ENCODE results near the gene MCM8.

MCM8 gene

DNA sequence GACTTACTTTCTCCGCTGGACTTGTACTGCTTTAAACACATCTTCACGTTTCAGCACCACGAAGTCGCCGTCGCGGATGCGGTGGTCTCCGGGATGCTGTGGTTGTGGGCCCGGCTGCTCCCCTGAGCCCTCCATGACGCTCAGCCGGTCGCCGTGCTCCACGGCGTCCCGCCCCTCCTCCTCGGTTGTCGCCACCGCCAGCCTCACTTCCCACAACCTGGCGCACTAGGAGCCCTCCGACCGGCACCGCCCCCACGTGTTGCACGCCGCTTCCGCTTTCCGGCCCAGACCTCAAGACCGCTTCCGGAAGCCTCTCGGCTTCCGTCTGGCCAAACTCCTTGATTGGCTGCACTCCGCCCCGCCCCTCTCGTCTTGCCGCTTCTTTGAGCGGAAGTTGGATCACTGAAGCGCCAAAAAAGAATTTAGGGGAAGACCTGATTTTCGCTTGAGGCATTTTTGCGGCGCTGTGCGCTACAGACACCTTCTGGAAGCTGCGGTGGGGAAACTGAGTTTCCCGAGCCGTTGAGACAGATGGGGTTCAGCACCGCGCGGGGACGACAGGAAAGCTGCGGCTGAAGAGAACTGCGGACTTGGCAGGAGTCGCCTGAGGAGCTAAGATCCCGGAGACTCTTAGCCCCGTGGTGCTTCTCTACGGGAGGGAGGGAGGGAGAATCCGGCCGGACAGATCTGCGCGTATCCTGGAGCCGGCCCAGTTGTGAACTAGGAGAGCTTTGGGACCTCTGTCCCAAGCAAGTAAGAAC, at the start of gene MCM8, which contains the start of gene TRMT6:
TSS of gene MCM8 (plus strand) at position 382 of the 761 bp plus-strand sequence. CDS start 1,364 bp downstream, outside the sequence.
TSS of gene TRMT6 (minus strand) at position 263 of the 761 bp plus-strand sequence. CDS start at position 135, 128 bp downstream.
- peak; percentile 95 for DNase-seq

DNA sequence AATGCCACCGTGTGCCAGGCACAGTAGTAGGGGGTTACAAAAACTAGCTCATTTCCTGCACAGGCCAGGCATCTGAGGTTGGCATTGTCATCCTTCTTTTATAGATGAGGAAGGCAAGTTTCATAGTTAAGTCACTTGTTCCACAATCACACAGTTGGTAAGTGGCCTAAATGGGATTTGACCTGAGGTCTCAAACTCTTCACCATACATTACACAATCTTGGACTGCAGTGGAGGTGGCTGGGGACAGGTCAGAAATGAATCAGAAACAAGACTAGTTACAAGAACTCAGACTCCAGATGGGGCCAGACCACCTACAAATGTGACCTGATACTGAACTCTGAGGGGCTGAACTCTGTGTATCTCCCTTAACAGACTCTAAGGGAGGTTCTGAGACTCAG, 49.5 kb upstream of the MCM8 start:
- no peak for DNase-seq

DNA sequence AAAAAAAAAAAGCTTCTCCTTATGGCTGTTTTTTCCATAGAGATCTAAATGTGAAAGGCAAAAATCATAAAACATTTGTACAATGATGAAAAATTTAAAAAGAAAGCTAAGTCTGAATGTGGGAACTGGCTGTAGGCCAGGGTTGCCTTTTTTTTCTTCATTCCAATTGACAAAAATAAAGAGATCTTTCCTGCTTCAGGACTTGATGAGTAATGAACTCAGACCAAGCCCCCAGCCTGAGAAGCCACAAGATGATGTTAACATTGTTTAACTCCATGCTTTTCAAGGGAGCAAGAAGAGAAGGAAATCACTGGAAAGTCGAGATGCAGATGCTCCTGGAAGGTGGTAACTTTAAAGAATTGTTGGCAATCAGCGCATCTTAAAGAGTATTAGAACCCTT, 41.5 kb upstream of the MCM8 start:
- no peak for DNase-seq

GRCh38 chr20:5910186-5910585, 40.3 kb upstream of the MCM8 start:
- no peak for DNase-seq

- no peak for DNase-seq
These were observed 37.3 kb upstream of the MCM8 start for GRCh38 chr20:5913166-5913565.

- no peak for DNase-seq
These were observed 35.6 kb upstream of the MCM8 start for GRCh38 chr20:5914859-5915258.

GRCh38 chr20:5918856-5919625, 31.4 kb upstream of the MCM8 start:
- no peak for DNase-seq

- DNase-seq, result no peak
These were observed 30.6 kb upstream of the MCM8 start for GRCh38 chr20:5919626-5920544.

DNA sequence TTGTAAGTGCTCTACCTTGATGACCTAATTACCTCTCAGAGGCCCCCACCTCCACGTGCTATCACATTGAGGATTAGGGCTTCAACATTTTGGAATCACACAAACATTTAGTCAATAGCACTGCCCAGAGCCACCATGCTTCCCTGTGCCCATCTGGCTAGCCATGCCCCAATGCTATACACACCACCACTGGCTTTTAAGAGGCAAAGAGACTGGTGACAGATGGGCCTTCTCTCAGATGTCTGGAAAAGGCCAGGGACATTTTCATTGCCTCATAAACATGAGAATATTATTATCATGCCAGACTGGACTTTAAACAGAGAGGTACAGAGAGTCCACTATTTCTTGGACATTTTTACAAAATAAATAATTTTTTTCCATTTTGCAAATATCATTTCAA, 29.9 kb upstream of the MCM8 start:
- no peak for DNase-seq

- DNase-seq, result no peak
These were observed 27.0 kb upstream of the MCM8 start for GRCh38 chr20:5923493-5923892.

GRCh38 chr20:5925551-5925950, 24.9 kb upstream of the MCM8 start:
- DNase-seq, result no peak

GRCh38 chr20:5927749-5928462, 22.5 kb upstream of the MCM8 start:
- DNase-seq, result no peak

DNA sequence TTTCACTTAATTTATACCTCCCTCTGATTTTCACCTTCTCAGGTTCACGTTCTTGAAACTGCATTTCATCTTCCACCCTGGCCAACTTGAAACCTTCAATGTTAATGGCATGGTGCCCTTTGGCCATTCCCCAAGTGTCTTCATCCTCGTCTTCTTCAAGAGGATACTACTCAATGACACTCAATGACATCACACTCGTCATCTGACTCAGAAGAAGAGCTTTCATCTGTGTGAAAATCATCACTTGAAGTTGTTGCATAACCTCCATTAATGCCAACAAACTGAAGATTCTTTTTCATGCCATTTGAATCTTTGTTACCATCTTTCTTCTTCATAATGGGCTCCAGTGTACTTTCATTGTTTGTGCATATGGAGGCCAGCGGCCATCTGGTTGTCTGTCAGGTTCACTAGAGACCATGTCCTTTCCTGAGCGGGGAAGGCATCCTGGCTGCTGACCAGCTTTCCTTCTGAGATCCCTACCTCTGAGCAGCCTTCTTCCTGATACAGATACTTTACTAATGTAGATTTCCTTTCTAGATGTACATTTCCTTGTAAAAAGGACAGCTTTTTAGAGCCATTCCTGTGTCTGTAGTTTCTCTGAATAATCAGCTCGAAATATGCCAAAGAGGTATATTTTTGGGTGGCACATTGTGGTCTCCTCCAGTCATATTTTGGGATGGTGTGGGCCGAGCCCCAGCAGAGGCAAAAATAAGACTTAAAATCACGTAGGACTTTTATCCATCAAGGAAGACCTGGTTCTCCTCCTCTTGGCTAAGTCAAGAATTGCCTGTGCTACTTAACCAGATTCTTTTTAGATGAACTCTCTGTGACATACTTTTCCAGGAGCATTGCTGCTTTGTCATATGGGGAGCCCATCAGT, 21.4 kb upstream of the MCM8 start:
- no peak for DNase-seq

- DNase-seq, result no peak
These were observed 19.0 kb upstream of the MCM8 start for GRCh38 chr20:5931411-5931810.

GRCh38 chr20:5932796-5933195, 17.7 kb upstream of the MCM8 start:
- no peak for DNase-seq

DNA sequence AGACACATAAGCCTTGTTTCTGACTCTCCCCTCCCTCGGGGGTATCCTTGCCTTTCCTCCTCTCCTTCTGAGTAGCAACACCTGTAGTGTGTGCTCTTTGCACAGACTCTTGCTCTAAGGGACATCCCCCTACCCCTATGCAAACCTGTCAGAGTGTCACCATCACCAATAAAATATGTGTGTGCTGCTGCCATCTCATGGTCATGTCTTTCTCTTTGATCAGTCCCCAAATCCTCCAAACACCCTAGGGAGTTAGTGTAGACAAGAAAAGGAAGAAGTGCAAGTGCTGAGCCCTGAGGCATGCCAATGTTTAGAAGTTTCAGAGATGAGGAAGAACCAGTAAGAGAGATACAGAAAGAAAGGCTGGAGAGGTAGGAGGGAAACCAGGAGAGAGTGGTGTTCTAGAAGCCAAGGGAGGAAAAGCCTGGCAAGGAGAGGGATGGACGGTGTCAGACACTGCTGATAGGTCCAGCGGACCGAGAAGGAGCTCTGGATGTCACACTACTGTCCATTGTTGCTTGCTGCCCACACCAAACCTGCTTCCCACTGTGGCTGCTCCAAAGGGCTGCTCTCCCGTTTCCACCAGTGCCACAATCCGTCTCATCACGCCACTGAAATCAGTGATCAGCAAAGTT, 16.5 kb upstream of the MCM8 start:
- no peak for DNase-seq

DNA sequence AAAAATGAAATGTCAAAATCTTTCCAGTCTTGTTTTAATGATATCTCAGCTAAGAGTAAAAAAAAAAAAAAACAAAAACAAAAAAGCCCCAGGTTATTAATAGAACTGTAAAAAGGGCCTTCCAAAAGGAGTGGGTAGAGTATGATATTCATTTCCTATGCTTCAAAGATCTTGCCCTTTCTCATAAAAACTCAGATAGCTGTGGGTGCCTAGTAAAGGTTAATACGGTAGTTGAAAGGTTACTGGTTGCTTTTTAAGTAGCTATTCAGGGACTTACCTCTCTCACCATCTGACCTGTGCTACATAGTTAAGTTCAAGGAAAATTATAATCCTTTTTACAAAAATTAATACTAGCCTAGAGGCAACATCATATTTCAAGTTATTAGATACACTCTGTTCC, 15.1 kb upstream of the MCM8 start:
- DNase-seq, result no peak

GRCh38 chr20:5936238-5936637, 14.2 kb upstream of the MCM8 start:
- DNase-seq, result no peak

DNA sequence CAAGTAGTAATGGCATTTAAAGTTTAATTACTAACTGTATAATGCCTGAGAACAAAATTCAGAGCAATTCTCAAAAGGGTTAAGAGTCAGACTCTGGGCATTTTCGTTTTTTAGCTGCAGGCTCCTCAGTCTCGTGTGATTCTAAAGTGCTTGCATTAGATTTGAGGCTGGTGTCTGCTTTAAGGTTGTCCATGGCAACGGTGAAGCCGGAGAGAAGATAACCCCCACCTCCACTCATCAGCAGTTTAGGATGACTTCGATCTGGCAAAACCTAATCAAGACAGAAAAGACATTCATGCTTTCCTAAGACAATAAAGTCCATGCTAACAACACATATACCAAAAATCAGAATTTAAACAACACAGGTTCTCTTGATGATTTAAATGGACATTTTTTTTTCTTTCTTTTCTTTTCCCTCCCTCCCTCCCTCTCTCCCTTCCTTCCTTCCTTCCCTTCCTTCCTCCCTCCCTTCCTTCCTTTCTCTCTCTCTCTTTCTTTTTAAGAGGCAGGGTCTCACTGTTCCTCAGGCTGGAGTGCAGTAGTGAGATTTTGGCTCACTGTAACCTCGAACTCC, 11.9 kb upstream of the MCM8 start:
- no peak for DNase-seq

- DNase-seq, result no peak
These were observed 4.5 kb upstream of the MCM8 start for GRCh38 chr20:5945963-5946362.

DNA sequence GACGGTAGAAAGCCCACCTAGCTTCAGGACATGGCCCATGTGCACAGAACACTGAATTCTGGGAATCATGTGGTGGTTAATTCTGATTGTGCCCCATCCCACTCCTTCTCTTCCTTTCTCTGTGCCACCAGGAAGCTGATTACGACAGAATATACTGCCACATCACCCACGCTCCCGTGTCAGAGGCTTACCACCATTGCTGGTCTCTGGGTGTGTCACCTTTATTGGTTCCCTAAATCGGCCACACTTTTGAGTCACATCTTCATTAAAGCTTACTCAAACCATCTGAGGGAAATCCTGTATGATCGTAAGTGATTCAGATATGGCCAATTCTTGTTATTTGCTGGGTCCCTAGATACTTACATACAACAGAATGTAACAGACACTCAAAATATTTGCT, 3.2 kb upstream of the MCM8 start:
- no peak for DNase-seq
